ENCODE data around the gene CACNA1D.

The CACNA1D gene

GRCh38 chr3:53506763-53507145 lies 12.3 kb downstream of the CACNA1D start:
- no peak for TF ChIP-seq CTCF (conservative IDR thresholded peaks at IDR 0.05)
- no peak for TF ChIP-seq ZFX (IDR thresholded peaks at IDR 0.05)
- no peak overlapping the region for H3K27ac ChIP-seq

GRCh38 chr3:53509494-53509893 lies 15.1 kb downstream of the CACNA1D start:
- TF ChIP-seq CTCF (conservative IDR thresholded peaks at IDR 0.05) (no peak), ZFX (IDR thresholded peaks at IDR 0.05) (no peak)
- H3K27ac ChIP-seq: no peak overlapping the region

- TF ChIP-seq ZFX (IDR thresholded peaks at IDR 0.05) (no peak), CTCF (conservative IDR thresholded peaks at IDR 0.05) (no peak)
- no peak overlapping the region for H3K27ac ChIP-seq
These were observed 16.1 kb downstream of the CACNA1D start for GRCh38 chr3:53510508-53510907.

GRCh38 chr3:53511246-53511645 lies 16.8 kb downstream of the CACNA1D start:
- TF ChIP-seq ZFX (IDR thresholded peaks at IDR 0.05) (no peak), CTCF (conservative IDR thresholded peaks at IDR 0.05) (no peak)
- no peak overlapping the region for H3K27ac ChIP-seq

- H3K27ac ChIP-seq: no peak overlapping the region
- TF ChIP-seq CTCF (conservative IDR thresholded peaks at IDR 0.05): peak; percentile 54
- TF ChIP-seq ZFX (IDR thresholded peaks at IDR 0.05): no peak
These were observed 19.3 kb downstream of the CACNA1D start for GRCh38 chr3:53513556-53514190.

GRCh38 chr3:53516339-53516738 lies 21.9 kb downstream of the CACNA1D start:
- TF ChIP-seq CTCF (conservative IDR thresholded peaks at IDR 0.05) (no peak), ZFX (IDR thresholded peaks at IDR 0.05) (no peak)
- H3K27ac ChIP-seq: no peak overlapping the region

- H3K27ac ChIP-seq: no peak overlapping the region
- TF ChIP-seq CTCF (conservative IDR thresholded peaks at IDR 0.05) (no peak), ZFX (IDR thresholded peaks at IDR 0.05) (no peak)
These were observed 24.1 kb downstream of the CACNA1D start for GRCh38 chr3:53518495-53518981.

Data from C4-2B (cell line).